DMS79 treated with DMSO at 0.1 percent for 48 hours (cell line): ENCODE data around the gene PRR7.
A peak's percentile ranks its signal among the peaks of the same experiment; 100 is the strongest.

Source experiments
- DNase-seq: peaks from one replicate; lab custom pipeline; 2025; lab: John Stamatoyannopoulos, UW

The PRR7 gene

GRCh38 chr5:177469750-177470525 is 23.3 kb downstream of the PRR7 start:
- no peak for DNase-seq

GRCh38 chr5:177470759-177471536 is 24.3 kb downstream of the PRR7 start:
- DNase-seq = no peak

- DNase-seq = no peak
These were observed 25.2 kb downstream of the PRR7 start for GRCh38 chr5:177471610-177472356.

- peak; percentile 11 for DNase-seq
These were observed 26.1 kb downstream of the PRR7 start for GRCh38 chr5:177472460-177473442.

- DNase-seq = peak; percentile 7
These were observed 26.9 kb downstream of the PRR7 start, which contains the start of gene DBN1 for GRCh38 chr5:177473443-177474001. Gene DBN1, minus strand, starts transcription at chr5:177473634. Its CDS starts 113 bp downstream, at chr5:177473521.

- DNase-seq = no peak
These were observed 27.4 kb downstream of the PRR7 start for GRCh38 chr5:177474002-177474476.

GRCh38 chr5:177474846-177475562 is 28.4 kb downstream of the PRR7 start:
- DNase-seq = no peak

GRCh38 chr5:177475563-177476427 is 29.2 kb downstream of the PRR7 start:
- DNase-seq = no peak

- DNase-seq = no peak
These were observed 30.1 kb downstream of the PRR7 start for GRCh38 chr5:177476531-177477233.

GRCh38 chr5:177477701-177478477 is 31.3 kb downstream of the PRR7 start:
- DNase-seq = no peak

- DNase-seq = peak; percentile 36
These were observed 32.4 kb downstream of the PRR7 start for GRCh38 chr5:177478711-177479646.

GRCh38 chr5:177479774-177480173 is 33.2 kb downstream of the PRR7 start:
- DNase-seq = no peak

GRCh38 chr5:177482359-177482795 is 35.8 kb downstream of the PRR7 start:
- DNase-seq = no peak

- no peak for DNase-seq
These were observed 36.4 kb downstream of the PRR7 start for GRCh38 chr5:177483042-177483441.

- DNase-seq = no peak
These were observed 37.6 kb downstream of the PRR7 start for GRCh38 chr5:177483994-177484901.
